ENCODE results near the gene TMEFF2.

Gene TMEFF2

DNA sequence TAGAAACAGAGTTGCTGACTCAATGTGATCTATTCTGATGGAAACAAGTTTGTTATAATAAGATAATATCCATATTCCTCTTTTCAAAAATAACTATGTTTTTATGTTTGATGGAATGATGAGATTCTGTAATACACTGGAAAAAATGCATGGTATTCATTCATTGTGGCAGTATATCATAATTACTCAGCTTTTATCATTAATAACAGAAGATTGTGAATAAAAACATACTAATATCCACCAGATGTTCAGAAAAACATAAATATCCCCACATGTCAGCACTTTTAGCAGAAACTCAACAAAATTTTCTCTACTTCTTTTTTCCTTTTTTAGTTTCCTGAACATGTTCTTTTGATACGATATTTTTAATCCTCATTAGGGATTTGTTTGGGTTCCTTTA lies 217.0 kb downstream of the TMEFF2 start:
- no peak overlapping the region for H3K27ac ChIP-seq
- no peak for TF ChIP-seq ZFX (IDR thresholded peaks at IDR 0.05; ENCODE audit: borderline replicate concordance)
- TF ChIP-seq, protein P1, sequence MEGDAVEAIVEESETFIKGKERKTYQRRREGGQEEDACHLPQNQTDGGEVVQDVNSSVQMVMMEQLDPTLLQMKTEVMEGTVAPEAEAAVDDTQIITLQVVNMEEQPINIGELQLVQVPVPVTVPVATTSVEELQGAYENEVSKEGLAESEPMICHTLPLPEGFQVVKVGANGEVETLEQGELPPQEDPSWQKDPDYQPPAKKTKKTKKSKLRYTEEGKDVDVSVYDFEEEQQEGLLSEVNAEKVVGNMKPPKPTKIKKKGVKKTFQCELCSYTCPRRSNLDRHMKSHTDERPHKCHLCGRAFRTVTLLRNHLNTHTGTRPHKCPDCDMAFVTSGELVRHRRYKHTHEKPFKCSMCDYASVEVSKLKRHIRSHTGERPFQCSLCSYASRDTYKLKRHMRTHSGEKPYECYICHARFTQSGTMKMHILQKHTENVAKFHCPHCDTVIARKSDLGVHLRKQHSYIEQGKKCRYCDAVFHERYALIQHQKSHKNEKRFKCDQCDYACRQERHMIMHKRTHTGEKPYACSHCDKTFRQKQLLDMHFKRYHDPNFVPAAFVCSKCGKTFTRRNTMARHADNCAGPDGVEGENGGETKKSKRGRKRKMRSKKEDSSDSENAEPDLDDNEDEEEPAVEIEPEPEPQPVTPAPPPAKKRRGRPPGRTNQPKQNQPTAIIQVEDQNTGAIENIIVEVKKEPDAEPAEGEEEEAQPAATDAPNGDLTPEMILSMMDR (IDR thresholded peaks at IDR 0.05), result no peak

DNA sequence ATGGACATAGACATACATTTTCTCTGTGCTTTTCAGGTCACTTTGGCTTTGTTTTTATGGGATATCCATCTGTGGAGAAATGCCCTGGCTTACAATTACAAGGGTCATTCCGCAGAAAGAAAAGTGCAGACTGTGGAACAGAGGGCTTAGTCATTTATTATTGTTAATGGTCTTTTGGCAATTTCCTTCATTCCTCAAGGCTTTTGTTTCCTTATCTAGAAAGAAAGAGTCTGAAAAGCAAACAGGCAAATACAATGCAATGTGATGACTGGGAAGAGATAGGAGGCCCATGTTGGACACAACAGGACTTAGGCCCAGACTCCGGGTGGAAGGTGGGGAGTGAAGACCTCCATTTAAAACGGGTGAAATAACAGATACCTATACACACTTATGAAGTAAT lies 218.3 kb downstream of the TMEFF2 start:
- TF ChIP-seq, protein P1 (IDR thresholded peaks at IDR 0.05), result no peak
- no peak for TF ChIP-seq ZFX (IDR thresholded peaks at IDR 0.05; ENCODE audit: borderline replicate concordance)
- H3K27ac ChIP-seq, result no peak overlapping the region

DNA sequence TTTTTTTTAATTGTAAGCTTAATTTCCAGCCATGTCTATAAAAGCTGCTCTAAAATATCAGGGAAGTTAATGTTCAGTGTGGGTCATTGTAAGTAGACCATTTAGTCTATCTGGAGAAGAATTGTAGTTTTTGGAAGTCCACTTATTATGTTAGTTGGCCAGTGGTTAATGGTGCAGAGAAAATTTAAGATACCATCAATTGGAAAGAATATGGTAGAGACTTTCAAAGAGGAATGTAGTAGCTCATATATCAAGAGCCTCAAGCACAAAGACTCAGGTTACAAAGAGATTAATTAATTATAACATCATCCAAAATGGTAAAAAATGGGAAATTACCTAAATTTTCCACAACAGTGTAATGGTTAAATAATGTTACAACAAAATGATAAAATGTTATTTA lies 220.1 kb downstream of the TMEFF2 start:
- TF ChIP-seq, protein P1 (IDR thresholded peaks at IDR 0.05), result no peak
- TF ChIP-seq ZFX (IDR thresholded peaks at IDR 0.05; ENCODE audit: borderline replicate concordance), result no peak
- no peak overlapping the region for H3K27ac ChIP-seq

DNA sequence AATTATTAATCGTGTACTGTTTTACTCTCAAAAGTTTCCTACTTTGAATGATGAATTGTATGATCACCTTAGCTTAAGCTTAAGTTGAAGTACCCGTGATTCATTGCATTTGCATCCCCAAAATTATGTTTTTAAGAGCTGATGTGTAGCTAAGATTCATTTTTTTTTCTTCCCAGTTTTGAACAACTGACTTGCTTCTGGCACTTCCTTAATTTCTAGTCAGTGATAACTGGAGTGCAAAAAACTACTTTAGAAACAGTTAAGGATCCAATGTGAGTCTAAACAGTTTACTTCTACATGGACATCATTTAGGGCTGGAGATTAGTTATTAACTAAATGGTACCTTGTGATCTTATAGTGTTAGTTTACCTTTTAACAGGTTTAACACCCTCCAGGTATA lies 223.9 kb downstream of the TMEFF2 start:
- no peak overlapping the region for H3K27ac ChIP-seq
- TF ChIP-seq, protein P1 (IDR thresholded peaks at IDR 0.05), result no peak
- no peak for TF ChIP-seq ZFX (IDR thresholded peaks at IDR 0.05; ENCODE audit: borderline replicate concordance)

DNA sequence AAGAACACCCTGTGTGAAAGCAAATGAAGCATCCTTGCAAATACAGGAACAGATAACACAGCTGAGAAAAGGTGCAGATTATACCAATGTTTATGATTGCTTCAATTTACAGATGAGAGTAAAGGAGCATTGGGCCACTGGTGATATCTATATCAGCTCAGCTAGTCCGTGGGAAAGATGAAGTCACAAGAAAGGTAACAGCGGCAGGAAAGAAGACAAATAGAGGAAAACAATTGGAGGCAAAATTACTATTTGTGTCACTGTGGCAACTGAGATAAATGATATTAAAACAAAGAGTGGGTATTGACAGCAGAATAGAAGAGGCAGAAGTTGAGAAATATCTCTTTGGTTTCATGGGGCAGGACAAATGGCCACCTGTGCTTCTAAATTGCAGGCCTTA lies 226.6 kb downstream of the TMEFF2 start:
- no peak overlapping the region for H3K27ac ChIP-seq
- no peak for TF ChIP-seq ZFX (IDR thresholded peaks at IDR 0.05; ENCODE audit: borderline replicate concordance)
- TF ChIP-seq, protein P1 (IDR thresholded peaks at IDR 0.05), result no peak

DNA sequence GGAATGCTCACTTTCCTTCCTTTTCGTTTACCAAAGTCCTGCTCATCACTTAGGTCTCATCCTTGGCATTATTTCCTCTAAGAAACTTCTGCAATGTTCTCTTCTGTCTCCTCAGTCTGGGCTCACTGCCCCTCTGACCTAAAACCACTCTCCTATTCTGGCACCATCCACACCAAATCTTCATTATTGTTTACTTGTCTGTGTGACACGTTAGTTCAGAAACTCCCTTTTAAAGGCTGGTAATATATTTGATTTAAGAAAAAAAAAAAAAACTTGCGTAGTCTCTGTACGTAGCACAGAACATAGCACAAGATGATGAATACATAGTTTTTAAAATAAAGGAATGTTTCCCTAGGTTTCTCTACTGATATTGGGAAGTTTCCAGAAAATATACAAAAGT lies 229.0 kb downstream of the TMEFF2 start:
- TF ChIP-seq ZFX (IDR thresholded peaks at IDR 0.05; ENCODE audit: borderline replicate concordance), result no peak
- TF ChIP-seq, protein P1 (IDR thresholded peaks at IDR 0.05), result no peak

DNA sequence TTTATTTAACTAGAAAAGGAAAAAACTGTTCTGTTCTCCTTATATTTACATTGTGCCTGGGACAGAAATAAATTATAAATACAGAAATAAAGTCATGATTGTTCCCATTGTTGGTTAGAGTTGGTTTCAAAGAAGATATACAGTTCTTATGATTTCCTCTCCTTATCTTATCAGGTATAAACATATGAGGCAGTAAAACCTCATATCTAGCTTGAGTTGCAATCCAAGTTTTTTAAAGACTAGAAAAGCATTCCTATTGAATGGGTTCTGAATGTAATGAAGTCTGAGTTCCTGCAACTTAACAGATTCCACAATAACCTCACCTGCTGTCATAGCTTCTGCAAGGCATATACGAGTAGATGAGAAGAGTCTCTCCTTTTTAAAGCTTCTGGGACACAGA lies 233.2 kb downstream of the TMEFF2 start:
- H3K27ac ChIP-seq, result no peak overlapping the region
- TF ChIP-seq, protein P1 (IDR thresholded peaks at IDR 0.05), result no peak

More for the DNA sequence above, 229.0 kb downstream of the TMEFF2 start:
- H3K27ac ChIP-seq, result no peak overlapping the region

Measured in 22Rv1 (cell line).